ENCODE measurements around the gene BAMBI.

The BAMBI gene

DNA sequence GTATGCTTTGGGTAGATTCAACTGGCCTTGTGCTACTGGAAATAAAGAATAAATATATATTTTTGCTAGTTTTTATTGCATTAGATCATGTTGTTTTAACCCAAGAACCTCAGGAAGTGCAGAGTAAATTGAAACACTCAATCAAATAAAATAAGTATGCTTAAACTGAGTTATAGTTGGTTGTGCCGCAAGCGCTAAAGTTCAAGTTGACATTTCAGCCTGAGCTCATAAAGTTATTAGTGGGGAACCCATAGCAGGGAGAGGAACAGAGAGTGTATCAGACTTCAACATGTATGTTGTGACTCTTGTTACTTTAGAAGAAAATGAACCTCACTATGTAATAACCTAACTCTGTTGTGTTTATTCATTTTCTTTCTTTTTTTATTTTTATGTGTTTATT lies 25.2 kb upstream of the BAMBI start:
- TF ChIP-seq ZBTB21 (tag by site-specific recombination; IDR thresholded peaks at IDR 0.05) (no peak), ZNF169 (tag by site-specific recombination; IDR thresholded peaks at IDR 0.05) (no peak), KLF8 (tag by site-specific recombination; IDR thresholded peaks at IDR 0.05) (no peak), YY1 (tag by site-specific recombination; IDR thresholded peaks at IDR 0.05) (no peak), PBX3 (CRISPR knock-in tag; IDR thresholded peaks at IDR 0.05) (no peak), ZNF621 (tag by site-specific recombination; IDR thresholded peaks at IDR 0.05) (no peak), GLI4 (tag by site-specific recombination; IDR thresholded peaks at IDR 0.05) (no peak), ZNF239 (tag by site-specific recombination; IDR thresholded peaks at IDR 0.05) (no peak), MEIS1 (CRISPR knock-in tag; IDR thresholded peaks at IDR 0.05; ENCODE audit: borderline replicate concordance) (no peak), ZNF837 (tag by site-specific recombination; IDR thresholded peaks at IDR 0.05) (no peak), SP7 (tag by site-specific recombination; IDR thresholded peaks at IDR 0.05) (no peak), ZNF10 (tag by site-specific recombination; IDR thresholded peaks at IDR 0.05) (no peak), ZBTB10 (tag by site-specific recombination; IDR thresholded peaks at IDR 0.05) (no peak), ZNF114 (tag by site-specific recombination; IDR thresholded peaks at IDR 0.05) (no peak), ZNF558 (tag by site-specific recombination; IDR thresholded peaks at IDR 0.05) (no peak), ZXDB (tag by site-specific recombination; IDR thresholded peaks at IDR 0.05) (no peak), SCRT2 (tag by site-specific recombination; IDR thresholded peaks at IDR 0.05) (no peak)
- CTCF ChIA-PET, result interaction anchor here (0.5 to 6.4 kb wide), 5 partner anchors 11 to 1041 kb away, joined by 3 to 26 read pairs (median 3); no protein-coding TSS in a partner anchor
- POLR2A ChIA-PET, result no interaction called here

DNA sequence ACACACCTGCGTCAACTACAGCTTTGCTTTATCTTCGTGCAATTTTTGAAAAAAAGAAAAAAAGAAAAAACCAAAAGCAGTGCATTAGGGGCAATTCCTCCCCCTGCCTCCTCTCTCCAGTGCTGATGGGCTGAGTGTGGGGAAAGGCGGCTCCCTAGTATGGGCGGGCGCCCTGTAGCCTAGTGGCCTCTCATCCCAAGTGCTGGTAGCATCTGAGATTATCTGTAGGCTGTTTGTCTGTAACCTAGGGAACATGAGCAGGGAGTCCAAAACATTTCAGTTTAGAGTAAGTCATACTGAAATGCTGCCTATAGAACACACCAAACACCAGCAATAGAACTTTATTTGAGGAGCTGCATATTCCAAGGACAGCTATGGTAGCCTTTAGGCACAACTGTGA lies 24.6 kb upstream of the BAMBI start:
- POLR2A ChIA-PET, result no interaction called here
- no peaks in the 10 kb centered on the region for H3K4me1 ChIP-seq (ENCODE audit: control insufficient read depth, insufficient read depth, low read length)
- no peak overlapping the region for H3K4me3 ChIP-seq (ENCODE audit: low read depth, low read length)
- no peaks in the 10 kb centered on the region for H3K9me3 ChIP-seq (ENCODE audit: control insufficient read depth, insufficient read depth, low read depth, low read length)
- H3K36me3 ChIP-seq (ENCODE audit: control insufficient read depth in 2 of 2, insufficient read depth in 1 of 2, low read length in 2 of 2), result no peaks in the 10 kb centered on the region
- H3K27ac ChIP-seq (ENCODE audit: extremely low read depth, low read depth, low read length), result no peak overlapping the region
- CTCF ChIA-PET, result interaction anchor here (0.6 to 6.4 kb wide), 3 partner anchors 11 to 692 kb away, joined by 3 to 26 read pairs (median 3); no protein-coding TSS in a partner anchor
- TF ChIP-seq GLIS2 (tag by site-specific recombination; IDR thresholded peaks at IDR 0.05) (no peak), KLF10 (tag by site-specific recombination; IDR thresholded peaks at IDR 0.05) (no peak), ZNF654 (tag by site-specific recombination; IDR thresholded peaks at IDR 0.05; ENCODE audit: low read depth) (no peak), ZNF202 (tag by site-specific recombination; IDR thresholded peaks at IDR 0.05; ENCODE audit: borderline replicate concordance) (no peak), YY1 (tag by site-specific recombination; IDR thresholded peaks at IDR 0.05) (no peak), ZNF521 (tag by site-specific recombination; IDR thresholded peaks at IDR 0.05) (no peak), SP7 (tag by site-specific recombination; IDR thresholded peaks at IDR 0.05) (no peak), ZFHX2 (tag by site-specific recombination; conservative IDR thresholded peaks at IDR 0.05) (no peak), KLF7 (tag by site-specific recombination; IDR thresholded peaks at IDR 0.05; ENCODE audit: borderline replicate concordance) (no peak), ZNF747 (tag by site-specific recombination; IDR thresholded peaks at IDR 0.05) (no peak), ZEB2 (tag by site-specific recombination; IDR thresholded peaks at IDR 0.05) (no peak)
- TF ChIP-seq, protein P1, sequence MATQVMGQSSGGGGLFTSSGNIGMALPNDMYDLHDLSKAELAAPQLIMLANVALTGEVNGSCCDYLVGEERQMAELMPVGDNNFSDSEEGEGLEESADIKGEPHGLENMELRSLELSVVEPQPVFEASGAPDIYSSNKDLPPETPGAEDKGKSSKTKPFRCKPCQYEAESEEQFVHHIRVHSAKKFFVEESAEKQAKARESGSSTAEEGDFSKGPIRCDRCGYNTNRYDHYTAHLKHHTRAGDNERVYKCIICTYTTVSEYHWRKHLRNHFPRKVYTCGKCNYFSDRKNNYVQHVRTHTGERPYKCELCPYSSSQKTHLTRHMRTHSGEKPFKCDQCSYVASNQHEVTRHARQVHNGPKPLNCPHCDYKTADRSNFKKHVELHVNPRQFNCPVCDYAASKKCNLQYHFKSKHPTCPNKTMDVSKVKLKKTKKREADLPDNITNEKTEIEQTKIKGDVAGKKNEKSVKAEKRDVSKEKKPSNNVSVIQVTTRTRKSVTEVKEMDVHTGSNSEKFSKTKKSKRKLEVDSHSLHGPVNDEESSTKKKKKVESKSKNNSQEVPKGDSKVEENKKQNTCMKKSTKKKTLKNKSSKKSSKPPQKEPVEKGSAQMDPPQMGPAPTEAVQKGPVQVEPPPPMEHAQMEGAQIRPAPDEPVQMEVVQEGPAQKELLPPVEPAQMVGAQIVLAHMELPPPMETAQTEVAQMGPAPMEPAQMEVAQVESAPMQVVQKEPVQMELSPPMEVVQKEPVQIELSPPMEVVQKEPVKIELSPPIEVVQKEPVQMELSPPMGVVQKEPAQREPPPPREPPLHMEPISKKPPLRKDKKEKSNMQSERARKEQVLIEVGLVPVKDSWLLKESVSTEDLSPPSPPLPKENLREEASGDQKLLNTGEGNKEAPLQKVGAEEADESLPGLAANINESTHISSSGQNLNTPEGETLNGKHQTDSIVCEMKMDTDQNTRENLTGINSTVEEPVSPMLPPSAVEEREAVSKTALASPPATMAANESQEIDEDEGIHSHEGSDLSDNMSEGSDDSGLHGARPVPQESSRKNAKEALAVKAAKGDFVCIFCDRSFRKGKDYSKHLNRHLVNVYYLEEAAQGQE (tag by site-specific recombination; IDR thresholded peaks at IDR 0.05), result no peak
- TF ChIP-seq, protein P2, sequence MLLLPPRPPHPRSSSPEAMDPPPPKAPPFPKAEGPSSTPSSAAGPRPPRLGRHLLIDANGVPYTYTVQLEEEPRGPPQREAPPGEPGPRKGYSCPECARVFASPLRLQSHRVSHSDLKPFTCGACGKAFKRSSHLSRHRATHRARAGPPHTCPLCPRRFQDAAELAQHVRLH (tag by site-specific recombination; IDR thresholded peaks at IDR 0.05), result no peak
- TF ChIP-seq, protein P3, sequence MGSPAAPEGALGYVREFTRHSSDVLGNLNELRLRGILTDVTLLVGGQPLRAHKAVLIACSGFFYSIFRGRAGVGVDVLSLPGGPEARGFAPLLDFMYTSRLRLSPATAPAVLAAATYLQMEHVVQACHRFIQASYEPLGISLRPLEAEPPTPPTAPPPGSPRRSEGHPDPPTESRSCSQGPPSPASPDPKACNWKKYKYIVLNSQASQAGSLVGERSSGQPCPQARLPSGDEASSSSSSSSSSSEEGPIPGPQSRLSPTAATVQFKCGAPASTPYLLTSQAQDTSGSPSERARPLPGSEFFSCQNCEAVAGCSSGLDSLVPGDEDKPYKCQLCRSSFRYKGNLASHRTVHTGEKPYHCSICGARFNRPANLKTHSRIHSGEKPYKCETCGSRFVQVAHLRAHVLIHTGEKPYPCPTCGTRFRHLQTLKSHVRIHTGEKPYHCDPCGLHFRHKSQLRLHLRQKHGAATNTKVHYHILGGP (tag by site-specific recombination; IDR thresholded peaks at IDR 0.05), result no peak

More for the DNA sequence above, 25.2 kb upstream of the BAMBI start:
- H3K4me1 ChIP-seq (ENCODE audit: control insufficient read depth, insufficient read depth, low read length), result no peaks in the 10 kb centered on the region
- no peaks in the 10 kb centered on the region for H3K9me3 ChIP-seq (ENCODE audit: control insufficient read depth, insufficient read depth, low read depth, low read length)
- H3K4me3 ChIP-seq (ENCODE audit: low read depth, low read length), result no peak overlapping the region
- H3K27ac ChIP-seq (ENCODE audit: extremely low read depth, low read depth, low read length), result no peak overlapping the region
- H3K36me3 ChIP-seq (ENCODE audit: control insufficient read depth in 2 of 2, insufficient read depth in 1 of 2, low read length in 2 of 2), result no peaks in the 10 kb centered on the region
